Measurements from ENCODE around the gene COG8.

GRCh38 chr16:69338557-69339288 is 641 bp downstream of the COG8 start:
- TF ChIP-seq CTCF (IDR thresholded peaks at IDR 0.05 in 2 of 3, conservative IDR thresholded peaks at IDR 0.05 in 1 of 3; ENCODE audit: insufficient read depth in 2 of 3, low read depth in 1 of 3, low read length in 3 of 3) (no peak), CEBPB (tag; IDR thresholded peaks at IDR 0.05) (no peak), MYC (IDR thresholded peaks at IDR 0.05; ENCODE audit: low read depth, low read length) (no peak), MYC (CRISPR knock-in tag; IDR thresholded peaks at IDR 0.05; ENCODE audit: borderline replicate concordance, low read depth) (no peak), GABPA (tag; conservative IDR thresholded peaks at IDR 0.05; ENCODE audit: low read depth) (no peak)

Data from K562 (cell line).